SKM-1 (cell line): ENCODE results near the gene MSMP.

Experiments used
- DNase-seq: peaks from one replicate; lab custom pipeline; 2025; ENCODE audit not compliant: unreplicated experiment; lab: John Stamatoyannopoulos, UW

The MSMP gene

GRCh38 chr9:35754264-35754663 is at the start of gene MSMP:
Gene MSMP, minus strand, starts transcription at chr9:35754276. Its CDS starts 147 bp downstream, at chr9:35754129.
- DNase-seq = no peak

- no peak for DNase-seq
Observed at GRCh38 chr9:35801328-35802128, 47.5 kb upstream of the MSMP start.

GRCh38 chr9:35800530-35800929 is 46.5 kb upstream of the MSMP start:
- DNase-seq = no peak

GRCh38 chr9:35798658-35799374 is 44.7 kb upstream of the MSMP start:
- no peak for DNase-seq

- DNase-seq = no peak
Observed at GRCh38 chr9:35797311-35798109, 43.4 kb upstream of the MSMP start.

- DNase-seq = no peak
Observed at GRCh38 chr9:35795695-35796094, 41.6 kb upstream of the MSMP start.

GRCh38 chr9:35793461-35793860 is 39.4 kb upstream of the MSMP start:
- no peak for DNase-seq

- no peak for DNase-seq
Observed at GRCh38 chr9:35792826-35793225, 38.8 kb upstream of the MSMP start.

- no peak for DNase-seq
Observed at GRCh38 chr9:35792024-35792813, 38.1 kb upstream of the MSMP start.

- DNase-seq = no peak
Observed at GRCh38 chr9:35791297-35791921, 37.3 kb upstream of the MSMP start, which contains the start of gene NPR2. Gene NPR2, plus strand, starts transcription at chr9:35791591. Its CDS starts 818 bp downstream, at chr9:35792409.

GRCh38 chr9:35790385-35791296 is 36.6 kb upstream of the MSMP start:
- DNase-seq = peak; percentile 13

- DNase-seq = no peak
Observed at GRCh38 chr9:35790025-35790384, 35.9 kb upstream of the MSMP start.

- no peak for DNase-seq
Observed at GRCh38 chr9:35789541-35789940, 35.5 kb upstream of the MSMP start.

GRCh38 chr9:35783418-35783817 is 29.3 kb upstream of the MSMP start:
- no peak for DNase-seq

GRCh38 chr9:35781066-35781465 is 27.0 kb upstream of the MSMP start:
- DNase-seq = no peak

GRCh38 chr9:35778496-35778895 is 24.4 kb upstream of the MSMP start:
- DNase-seq = no peak

- DNase-seq = no peak
Observed at GRCh38 chr9:35776018-35776417, 21.9 kb upstream of the MSMP start.

- DNase-seq = peak; percentile 49
Observed at GRCh38 chr9:35774907-35775635, 21.0 kb upstream of the MSMP start.

GRCh38 chr9:35771943-35772342 is 17.9 kb upstream of the MSMP start:
- DNase-seq = no peak
